Mucosa of stomach (tissue), 1 donor: Measurements from ENCODE around the gene RERE.
"Not testable (repeated sequence)": the region's sequence is repeated elsewhere in the genome, so short reads cannot be mapped to it uniquely, and the experiment has no call there.

Source experiments
- H3K27me3 ChIP-seq: one replicate; pipeline ENCODE4 v1.7.0; 2013; ENCODE audit warnings: mild to moderate bottlenecking, low read length; ENCODE audit not compliant: control insufficient read depth, insufficient read depth
- H3K36me3 ChIP-seq: one replicate; pipeline ENCODE4 v1.7.0; 2013; ENCODE audit warnings: low read length; ENCODE audit not compliant: control insufficient read depth, insufficient read depth
- H3K4me1 ChIP-seq: one replicate; pipeline ENCODE4 v1.7.0; 2013; ENCODE audit warnings: mild to moderate bottlenecking, low read length; ENCODE audit not compliant: control insufficient read depth, insufficient read depth
- H3K4me3 ChIP-seq: one replicate; pipeline ENCODE4 v1.7.0; 2013; ENCODE audit warnings: low read length
- H3K9ac ChIP-seq: one replicate; pipeline ENCODE4 v1.7.0; 2013; ENCODE audit warnings: mild to moderate bottlenecking, low read length, moderate library complexity
- H3K9me3 ChIP-seq: one replicate; pipeline ENCODE4 v1.7.0; 2013; ENCODE audit warnings: mild to moderate bottlenecking, low read length, moderate library complexity; ENCODE audit not compliant: control insufficient read depth
- donor health status: Pancreatic carcinoma.

Gene RERE

DNA sequence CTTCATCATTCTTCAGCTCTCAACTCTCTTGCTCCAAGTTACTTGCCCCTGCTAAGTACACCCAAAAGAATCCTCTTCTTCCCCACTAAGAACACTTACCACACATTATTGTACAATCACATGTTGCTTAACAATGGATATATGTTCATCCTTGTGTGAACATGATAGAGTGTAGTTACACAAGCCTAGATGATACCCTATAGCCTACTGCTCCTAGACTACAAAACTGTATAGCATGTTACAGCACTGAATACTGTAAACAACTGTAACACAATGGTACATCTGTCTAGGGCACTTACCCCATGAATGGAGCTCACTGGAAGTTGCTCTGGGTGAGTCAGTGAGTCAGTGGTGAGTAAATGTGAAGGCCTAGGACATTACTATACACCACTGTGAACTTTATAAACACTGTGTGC lies 77.4 kb downstream of the RERE start:
- H3K4me1 ChIP-seq: peaks cover 6% of the 10 kb centered on the region

DNA sequence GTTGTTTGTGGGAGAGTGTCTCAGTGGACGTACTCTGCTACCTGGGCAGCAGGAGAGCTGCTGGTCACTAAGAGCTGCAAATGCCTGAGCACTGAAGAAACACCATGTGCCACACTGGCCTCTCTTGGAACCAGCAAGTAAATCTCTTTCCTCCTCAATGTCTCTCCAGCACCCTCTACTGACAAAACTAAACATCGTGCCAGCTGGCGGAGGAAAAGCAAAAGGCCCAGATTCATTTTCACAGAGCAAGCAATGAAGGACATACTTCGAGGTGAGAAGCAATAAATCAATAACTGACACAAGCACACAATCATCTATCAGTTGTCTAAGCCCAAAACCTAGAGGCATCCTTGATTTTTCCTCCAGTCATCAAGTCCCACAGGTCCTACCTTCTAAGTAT lies 78.1 kb downstream of the RERE start:
- Histone ChIP-seq H3K9ac (no peak overlapping the region), H3K4me3 (no peak overlapping the region), H3K27me3 (no peaks in the 10 kb centered on the region), H3K36me3 (no peaks in the 10 kb centered on the region), H3K9me3 (no peaks in the 10 kb centered on the region), H3K4me1 (peaks cover 6% of the 10 kb centered on the region)

More for the DNA sequence above, 77.4 kb downstream of the RERE start:
- no peaks in the 10 kb centered on the region for H3K27me3 ChIP-seq
- H3K4me3 ChIP-seq: no peak overlapping the region
- no peak overlapping the region for H3K9ac ChIP-seq
- no peaks in the 10 kb centered on the region for H3K36me3 ChIP-seq
- no peaks in the 10 kb centered on the region for H3K9me3 ChIP-seq

DNA sequence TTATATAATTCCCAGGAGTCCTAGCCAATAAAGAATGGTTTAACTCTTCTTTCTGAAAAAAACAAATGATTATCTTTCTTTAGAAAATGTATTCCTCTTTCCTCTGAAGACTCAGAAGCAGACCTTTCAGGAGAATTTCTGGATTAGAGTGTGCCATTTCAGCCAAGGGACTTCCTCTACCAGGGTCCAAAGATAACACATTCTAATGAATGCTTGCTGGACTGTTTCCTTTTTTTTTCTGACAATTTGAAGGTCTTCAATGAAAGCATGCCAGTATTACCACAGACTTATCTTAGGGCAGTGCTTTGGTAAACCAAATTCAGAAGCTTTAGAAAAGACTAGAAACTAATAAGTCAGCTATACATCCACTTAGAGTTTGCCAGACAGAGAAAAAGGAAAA lies 80.5 kb downstream of the RERE start:
- Histone ChIP-seq H3K36me3 (no peaks in the 10 kb centered on the region), H3K4me1 (peaks cover under 1% of the 10 kb centered on the region), H3K4me3 (no peak overlapping the region), H3K27me3 (no peaks in the 10 kb centered on the region), H3K9ac (no peak overlapping the region), H3K9me3 (no peaks in the 10 kb centered on the region)

GRCh38 chr1:8733484-8733883 lies 84.0 kb downstream of the RERE start:
- Histone ChIP-seq H3K4me3 (no peak overlapping the region), H3K9ac (no peak overlapping the region), H3K27me3 (no peaks in the 10 kb centered on the region), H3K9me3 (no peaks in the 10 kb centered on the region), H3K36me3 (no peaks in the 10 kb centered on the region), H3K4me1 (no peaks in the 10 kb centered on the region)

DNA sequence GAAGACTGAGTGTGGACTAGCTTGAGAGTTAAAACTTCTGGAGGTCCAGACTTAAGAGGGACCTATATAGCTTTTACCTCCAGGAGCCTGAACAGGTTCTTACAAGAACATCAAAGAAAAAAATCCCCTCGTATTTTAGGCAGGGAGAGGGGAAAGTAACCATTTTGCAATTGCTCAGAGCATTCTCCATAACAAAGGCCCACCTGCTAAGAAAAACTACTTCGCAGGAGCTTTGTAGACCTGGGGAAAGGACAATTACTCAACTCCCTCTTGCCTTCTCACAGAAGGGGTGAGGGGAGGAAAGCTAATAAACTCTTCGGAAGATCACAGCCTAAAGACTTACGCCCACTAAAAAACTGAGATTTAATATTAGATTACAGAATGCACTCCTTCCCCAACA lies 86.3 kb downstream of the RERE start:
- Histone ChIP-seq H3K4me3 (no peak overlapping the region), H3K9ac (no peak overlapping the region), H3K9me3 (no peaks in the 10 kb centered on the region), H3K4me1 (peaks cover 4% of the 10 kb centered on the region), H3K36me3 (no peaks in the 10 kb centered on the region), H3K27me3 (no peaks in the 10 kb centered on the region)

DNA sequence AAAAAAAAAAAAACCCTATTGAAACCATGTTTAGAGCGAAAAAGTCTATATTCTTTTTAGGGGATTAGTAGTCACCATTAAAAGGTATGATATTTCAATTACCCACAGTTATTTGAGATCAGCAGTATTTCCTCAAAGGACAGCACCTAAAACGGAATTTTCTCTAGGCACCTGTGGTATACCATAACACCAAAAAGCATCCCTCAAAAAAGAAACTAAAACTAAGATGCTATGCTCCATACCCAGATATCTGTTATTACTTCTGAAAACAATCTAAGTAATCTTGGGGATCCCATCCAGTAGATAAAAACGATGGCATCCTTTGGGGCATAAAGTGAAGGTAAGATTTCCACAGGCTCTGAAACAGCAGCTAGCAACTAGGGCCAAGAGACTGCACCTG lies 89.0 kb downstream of the RERE start:
- Histone ChIP-seq H3K4me3 (no peak overlapping the region), H3K27me3 (no peaks in the 10 kb centered on the region), H3K36me3 (no peaks in the 10 kb centered on the region), H3K9me3 (no peaks in the 10 kb centered on the region), H3K9ac (no peak overlapping the region), H3K4me1 (peaks cover 4% of the 10 kb centered on the region)

DNA sequence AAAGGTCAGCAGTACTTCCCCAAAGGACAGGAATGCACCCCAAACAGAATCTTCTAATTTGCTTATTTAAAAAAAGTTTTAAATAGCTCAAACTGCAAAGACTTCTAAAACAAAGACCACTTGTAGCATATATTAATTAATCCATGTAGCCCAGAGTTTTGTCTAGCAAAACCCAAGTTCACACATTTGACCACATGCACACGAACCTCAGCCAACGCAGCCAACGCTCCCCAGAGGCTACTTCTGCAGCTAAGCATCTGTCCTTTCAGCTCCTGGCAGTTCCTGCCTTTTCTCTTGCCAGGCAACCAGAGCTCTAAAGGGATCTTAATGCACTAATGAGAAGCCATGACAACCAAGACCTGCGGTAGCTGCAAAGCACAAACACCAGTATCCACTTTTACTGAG lies 89.6 kb downstream of the RERE start:
- Histone ChIP-seq H3K4me1 (peaks cover 10% of the 10 kb centered on the region), H3K9ac (no peak overlapping the region), H3K4me3 (no peak overlapping the region), H3K27me3 (no peaks in the 10 kb centered on the region), H3K9me3 (no peaks in the 10 kb centered on the region), H3K36me3 (no peaks in the 10 kb centered on the region)

DNA sequence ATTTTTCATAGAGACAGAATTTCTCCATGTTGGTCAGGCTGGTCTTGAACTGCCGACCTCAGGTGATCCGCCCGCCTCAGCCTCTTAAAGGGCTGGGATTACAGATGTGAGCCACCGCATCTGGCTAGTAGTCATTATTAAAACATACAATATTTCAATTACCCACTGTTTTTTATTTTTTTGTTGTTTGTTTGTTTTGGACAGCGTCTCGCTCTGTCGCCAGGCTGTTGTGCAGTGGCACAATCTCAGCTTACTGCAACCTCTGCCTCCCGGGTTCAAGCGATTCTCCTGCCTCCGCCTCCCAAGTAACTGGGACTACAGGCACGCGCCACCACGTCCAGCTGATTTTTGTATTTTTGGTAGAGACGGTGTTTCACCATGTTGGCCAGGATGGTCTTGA lies 90.1 kb downstream of the RERE start:
- not testable (repeated sequence) for H3K9me3 ChIP-seq, H3K9ac ChIP-seq, H3K36me3 ChIP-seq, H3K4me3 ChIP-seq, H3K27me3 ChIP-seq
- peaks cover 13% of the 10 kb centered on the region for H3K4me1 ChIP-seq

DNA sequence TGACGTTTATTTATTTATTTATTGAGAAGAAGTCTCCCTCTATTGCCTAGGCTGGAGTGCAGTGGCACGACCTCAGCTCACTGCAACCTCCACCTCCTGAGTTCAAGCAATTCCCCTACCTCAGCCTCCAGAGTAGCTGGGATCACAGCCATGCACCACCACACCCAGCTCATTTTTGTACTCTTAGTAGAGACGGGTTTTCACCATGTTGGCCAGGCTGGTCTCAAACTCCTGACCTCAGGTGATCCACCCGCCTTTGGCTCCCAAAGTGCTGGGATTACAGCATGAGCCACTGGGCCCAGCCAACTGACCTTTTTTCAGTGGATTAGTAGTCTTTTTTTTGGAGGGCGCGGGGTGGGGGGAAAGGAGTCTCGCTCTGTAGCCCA lies 90.6 kb downstream of the RERE start:
- H3K4me3 ChIP-seq, H3K9ac ChIP-seq, H3K27me3 ChIP-seq, H3K9me3 ChIP-seq, H3K36me3 ChIP-seq: not testable (repeated sequence)
- H3K4me1 ChIP-seq: peaks cover 13% of the 10 kb centered on the region

GRCh38 chr1:8723010-8723409 lies 94.4 kb downstream of the RERE start:
- Histone ChIP-seq H3K27me3 (no peaks in the 10 kb centered on the region), H3K9me3 (no peaks in the 10 kb centered on the region), H3K36me3 (no peaks in the 10 kb centered on the region), H3K9ac (no peak overlapping the region), H3K4me3 (no peak overlapping the region), H3K4me1 (peaks cover 13% of the 10 kb centered on the region)

DNA sequence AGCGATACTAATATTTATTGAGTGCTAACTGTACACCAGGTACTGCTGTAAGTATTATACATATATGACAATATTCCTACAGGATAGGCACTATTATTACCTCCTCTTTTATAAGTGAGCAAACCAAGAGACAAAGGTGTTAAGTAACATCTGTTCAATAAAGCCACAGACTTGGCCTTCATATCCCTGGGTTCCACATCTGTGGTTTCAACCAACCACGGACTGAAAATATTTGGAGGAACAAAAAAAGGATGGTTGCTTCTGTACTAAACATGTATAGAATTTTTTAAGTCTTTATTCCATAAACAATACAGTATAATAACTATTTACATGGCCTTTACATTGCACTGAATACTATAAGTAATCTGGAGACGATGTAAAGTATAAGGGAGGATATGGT lies 95.1 kb downstream of the RERE start:
- Histone ChIP-seq H3K9me3 (no peaks in the 10 kb centered on the region), H3K9ac (no peak overlapping the region), H3K4me1 (peaks cover 13% of the 10 kb centered on the region), H3K4me3 (no peak overlapping the region), H3K27me3 (no peaks in the 10 kb centered on the region), H3K36me3 (no peaks in the 10 kb centered on the region)

- peaks cover 18% of the 10 kb centered on the region for H3K4me1 ChIP-seq
- H3K9ac ChIP-seq: no peak overlapping the region
- no peaks in the 10 kb centered on the region for H3K27me3 ChIP-seq
- no peaks in the 10 kb centered on the region for H3K36me3 ChIP-seq
- H3K9me3 ChIP-seq: no peaks in the 10 kb centered on the region
- no peak overlapping the region for H3K4me3 ChIP-seq
Observed at GRCh38 chr1:8721679-8722324, 95.6 kb downstream of the RERE start.

- Histone ChIP-seq H3K4me3 (no peak overlapping the region), H3K9me3 (no peaks in the 10 kb centered on the region), H3K9ac (no peak overlapping the region), H3K36me3 (no peaks in the 10 kb centered on the region), H3K4me1 (peaks cover 22% of the 10 kb centered on the region), H3K27me3 (no peaks in the 10 kb centered on the region)
Observed at GRCh38 chr1:8720347-8720746, 97.1 kb downstream of the RERE start.
